Measurements from ENCODE around the gene MAP1LC3B2.
A peak's percentile ranks its signal among the peaks of the same experiment; 100 is the strongest.
"Not testable (repeated sequence)": the region's sequence is repeated elsewhere in the genome, so short reads cannot be mapped to it uniquely, and the experiment has no call there.

MAP1LC3B2 gene

DNA sequence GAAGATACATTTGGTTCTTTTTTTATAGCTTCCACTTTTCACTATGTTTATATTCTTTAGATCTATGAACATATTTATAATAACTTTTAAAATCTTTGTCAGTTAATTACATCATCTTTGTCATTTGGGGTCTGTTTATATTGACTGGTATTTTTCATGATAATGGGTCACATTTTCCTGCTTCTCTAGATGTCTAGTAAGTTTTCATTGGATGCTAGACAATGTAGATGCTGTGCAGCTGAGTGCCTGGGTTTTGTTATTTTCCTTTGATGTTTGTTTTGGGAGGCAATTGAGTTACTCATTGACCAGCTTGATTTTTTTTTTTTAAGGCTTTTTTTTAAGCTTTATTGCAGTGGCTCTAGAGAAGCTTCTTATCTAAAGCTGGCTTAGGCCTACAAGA, 4.9 kb downstream of the MAP1LC3B2 start:
- TF ChIP-seq, protein P1, sequence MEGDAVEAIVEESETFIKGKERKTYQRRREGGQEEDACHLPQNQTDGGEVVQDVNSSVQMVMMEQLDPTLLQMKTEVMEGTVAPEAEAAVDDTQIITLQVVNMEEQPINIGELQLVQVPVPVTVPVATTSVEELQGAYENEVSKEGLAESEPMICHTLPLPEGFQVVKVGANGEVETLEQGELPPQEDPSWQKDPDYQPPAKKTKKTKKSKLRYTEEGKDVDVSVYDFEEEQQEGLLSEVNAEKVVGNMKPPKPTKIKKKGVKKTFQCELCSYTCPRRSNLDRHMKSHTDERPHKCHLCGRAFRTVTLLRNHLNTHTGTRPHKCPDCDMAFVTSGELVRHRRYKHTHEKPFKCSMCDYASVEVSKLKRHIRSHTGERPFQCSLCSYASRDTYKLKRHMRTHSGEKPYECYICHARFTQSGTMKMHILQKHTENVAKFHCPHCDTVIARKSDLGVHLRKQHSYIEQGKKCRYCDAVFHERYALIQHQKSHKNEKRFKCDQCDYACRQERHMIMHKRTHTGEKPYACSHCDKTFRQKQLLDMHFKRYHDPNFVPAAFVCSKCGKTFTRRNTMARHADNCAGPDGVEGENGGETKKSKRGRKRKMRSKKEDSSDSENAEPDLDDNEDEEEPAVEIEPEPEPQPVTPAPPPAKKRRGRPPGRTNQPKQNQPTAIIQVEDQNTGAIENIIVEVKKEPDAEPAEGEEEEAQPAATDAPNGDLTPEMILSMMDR (conservative IDR thresholded peaks at IDR 0.05; ENCODE audit: low read length) = no peak
- TF ChIP-seq EZH2phosphoT487 (IDR thresholded peaks at IDR 0.05; ENCODE audit: borderline replicate concordance) = no peak
- no peak overlapping the region for H3K4me2 ChIP-seq (ENCODE audit: low read depth, low read length, poor library complexity, severe bottlenecking)
- H3K9me2 ChIP-seq (replicated peaks; ENCODE audit: low read depth, low read length) = no peaks in the 10 kb centered on the region
- no peak overlapping the region for H3K9ac ChIP-seq (ENCODE audit: low read depth, low read length, poor library complexity, severe bottlenecking)
- H3K4me3 ChIP-seq (ENCODE audit: low read length, poor library complexity, severe bottlenecking) = no peak overlapping the region
- no peaks in the 10 kb centered on the region for H4K20me1 ChIP-seq (ENCODE audit: insufficient read depth, low read length, poor library complexity, severe bottlenecking)
- H3K4me1 ChIP-seq (ENCODE audit: insufficient read depth, low read length, poor library complexity, severe bottlenecking) = peaks cover 21% of the 10 kb centered on the region
- peaks cover 26% of the 10 kb centered on the region; the same call in 1 of the 2 replicates for H3K9me3 ChIP-seq (ENCODE audit: insufficient read depth, low read depth, low read length)
- H3F3A ChIP-seq (ENCODE audit: low read depth) = peaks cover 9% of the 10 kb centered on the region
- no peaks in the 10 kb centered on the region; the same call in 1 of the 2 replicates for H3K36me3 ChIP-seq (ENCODE audit: insufficient read depth, low read length)
- H3K27me3 ChIP-seq (ENCODE audit: insufficient read depth, low read length, poor library complexity, severe bottlenecking) = no peaks in the 10 kb centered on the region
- no peak overlapping the region for H2AFZ ChIP-seq (ENCODE audit: low read length)
- H3K79me2 ChIP-seq (ENCODE audit: insufficient read depth, low read length) = no peaks in the 10 kb centered on the region

DNA sequence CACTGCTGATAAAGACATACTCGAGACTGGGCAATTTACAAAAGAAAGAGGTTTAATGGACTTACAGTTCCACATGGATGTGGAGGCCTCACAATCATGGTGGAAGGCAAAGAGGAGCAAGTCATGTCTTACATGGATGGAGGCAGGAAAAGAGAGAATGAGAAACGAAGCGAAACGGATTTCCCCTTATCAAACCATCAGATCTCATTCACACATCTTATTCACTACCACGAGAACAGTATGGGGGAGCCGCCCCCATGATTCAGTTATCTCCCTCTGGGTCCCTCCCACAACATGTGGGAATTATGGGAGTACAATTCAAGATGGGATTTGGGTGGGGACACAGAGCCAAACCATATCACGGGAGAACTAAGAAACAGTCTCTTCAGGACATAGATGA, 6.0 kb downstream of the MAP1LC3B2 start:
- H3K27me3 ChIP-seq (ENCODE audit: insufficient read depth, low read length, poor library complexity, severe bottlenecking); H3K79me2 ChIP-seq (ENCODE audit: insufficient read depth, low read length); H3K4me3 ChIP-seq (ENCODE audit: low read length, poor library complexity, severe bottlenecking); H3K9me2 ChIP-seq (replicated peaks; ENCODE audit: low read depth, low read length); H3K4me2 ChIP-seq (ENCODE audit: low read depth, low read length, poor library complexity, severe bottlenecking); H2AFZ ChIP-seq (ENCODE audit: low read length); H4K20me1 ChIP-seq (ENCODE audit: insufficient read depth, low read length, poor library complexity, severe bottlenecking); H3K36me3 ChIP-seq (ENCODE audit: insufficient read depth, low read length); H3F3A ChIP-seq (ENCODE audit: low read depth); H3K9ac ChIP-seq (ENCODE audit: low read depth, low read length, poor library complexity, severe bottlenecking): not testable (repeated sequence)
- Histone ChIP-seq H3K4me1 (ENCODE audit: insufficient read depth, low read length, poor library complexity, severe bottlenecking) (peaks cover 18% of the 10 kb centered on the region), H3K9me3 (ENCODE audit: insufficient read depth, low read depth, low read length) (peaks cover 26% of the 10 kb centered on the region; the same call in 1 of the 2 replicates)

DNA sequence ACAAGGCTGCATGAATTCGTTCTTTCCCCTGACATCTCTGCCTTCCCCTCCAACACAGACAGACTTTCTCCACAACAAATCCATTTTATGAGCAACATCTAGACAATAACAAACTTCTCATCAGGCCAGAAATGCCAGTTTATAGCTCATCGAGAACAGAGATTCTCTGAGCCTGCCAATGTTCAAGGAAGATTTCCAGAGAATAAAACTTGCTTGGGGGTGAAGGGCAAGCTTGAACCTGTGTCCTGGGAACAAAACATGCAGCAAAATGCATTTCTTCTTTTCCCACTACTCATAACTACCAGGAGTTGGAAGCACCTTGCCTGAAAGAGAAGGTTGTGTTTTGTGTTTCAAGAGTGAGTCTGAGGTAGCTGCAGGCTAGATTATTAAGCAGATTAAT, 6.8 kb downstream of the MAP1LC3B2 start:
- no peaks in the 10 kb centered on the region; the same call in 1 of the 2 replicates for H3K36me3 ChIP-seq (ENCODE audit: insufficient read depth, low read length)
- TF ChIP-seq EZH2phosphoT487 (IDR thresholded peaks at IDR 0.05; ENCODE audit: borderline replicate concordance) = no peak
- TF ChIP-seq, protein P1 (conservative IDR thresholded peaks at IDR 0.05; ENCODE audit: low read length) = no peak
- no peaks in the 10 kb centered on the region for H3K79me2 ChIP-seq (ENCODE audit: insufficient read depth, low read length)
- H3K4me3 ChIP-seq (ENCODE audit: low read length, poor library complexity, severe bottlenecking) = no peak overlapping the region
- no peak overlapping the region for H3K4me2 ChIP-seq (ENCODE audit: low read depth, low read length, poor library complexity, severe bottlenecking)
- peaks cover 26% of the 10 kb centered on the region; the same call in 1 of the 2 replicates for H3K9me3 ChIP-seq (ENCODE audit: insufficient read depth, low read depth, low read length)
- no peak overlapping the region for H2AFZ ChIP-seq (ENCODE audit: low read length)
- no peaks in the 10 kb centered on the region for H3K27me3 ChIP-seq (ENCODE audit: insufficient read depth, low read length, poor library complexity, severe bottlenecking)
- no peaks in the 10 kb centered on the region for H4K20me1 ChIP-seq (ENCODE audit: insufficient read depth, low read length, poor library complexity, severe bottlenecking)
- H3K4me1 ChIP-seq (ENCODE audit: insufficient read depth, low read length, poor library complexity, severe bottlenecking) = peaks cover 11% of the 10 kb centered on the region
- H3K9me2 ChIP-seq (replicated peaks; ENCODE audit: low read depth, low read length) = no peaks in the 10 kb centered on the region
- no peak overlapping the region for H3K9ac ChIP-seq (ENCODE audit: low read depth, low read length, poor library complexity, severe bottlenecking)
- H3F3A ChIP-seq (ENCODE audit: low read depth) = no peaks in the 10 kb centered on the region

DNA sequence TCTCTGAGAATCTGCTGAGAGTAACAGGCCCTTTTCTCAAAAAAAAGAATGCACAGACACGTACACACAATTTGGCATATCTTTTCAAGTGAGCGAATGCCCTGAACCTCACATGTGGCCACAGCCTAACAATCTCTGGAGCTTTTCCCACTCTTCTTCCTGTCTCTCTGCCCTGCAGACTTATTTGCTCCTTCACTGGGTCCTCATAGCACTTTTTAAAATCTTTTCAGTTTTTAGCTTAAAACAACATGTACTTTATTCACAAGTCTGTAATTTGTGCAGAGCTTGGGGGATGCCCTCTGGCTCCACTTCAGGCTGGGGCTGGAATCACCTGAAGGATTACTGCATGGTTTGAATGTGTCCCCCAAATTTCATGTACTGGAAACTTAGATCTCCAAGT, 9.0 kb downstream of the MAP1LC3B2 start:
- H3K9ac ChIP-seq (ENCODE audit: low read depth, low read length, poor library complexity, severe bottlenecking) = no peak overlapping the region
- no peak overlapping the region for H2AFZ ChIP-seq (ENCODE audit: low read length)
- TF ChIP-seq, protein P1 (conservative IDR thresholded peaks at IDR 0.05; ENCODE audit: low read length) = peak; percentile 36; the same call in 1 of the 2 replicates
- TF ChIP-seq EZH2phosphoT487 (IDR thresholded peaks at IDR 0.05; ENCODE audit: borderline replicate concordance) = no peak
- H3K4me1 ChIP-seq (ENCODE audit: insufficient read depth, low read length, poor library complexity, severe bottlenecking) = no peaks in the 10 kb centered on the region
- no peaks in the 10 kb centered on the region; the same call in 1 of the 2 replicates for H3K36me3 ChIP-seq (ENCODE audit: insufficient read depth, low read length)
- no peaks in the 10 kb centered on the region for H3K79me2 ChIP-seq (ENCODE audit: insufficient read depth, low read length)
- no peaks in the 10 kb centered on the region for H4K20me1 ChIP-seq (ENCODE audit: insufficient read depth, low read length, poor library complexity, severe bottlenecking)
- no peaks in the 10 kb centered on the region for H3K27me3 ChIP-seq (ENCODE audit: insufficient read depth, low read length, poor library complexity, severe bottlenecking)
- H3K9me2 ChIP-seq (replicated peaks; ENCODE audit: low read depth, low read length) = no peaks in the 10 kb centered on the region
- H3F3A ChIP-seq (ENCODE audit: low read depth) = no peaks in the 10 kb centered on the region
- H3K9me3 ChIP-seq (ENCODE audit: insufficient read depth, low read depth, low read length) = peaks cover 19% of the 10 kb centered on the region; the same call in 1 of the 2 replicates
- no peak overlapping the region for H3K4me2 ChIP-seq (ENCODE audit: low read depth, low read length, poor library complexity, severe bottlenecking)
- no peak overlapping the region for H3K4me3 ChIP-seq (ENCODE audit: low read length, poor library complexity, severe bottlenecking)

Data from Loucy (cell line).